Smooth muscle cell of the pulmonary artery (primary cell): ENCODE measurements around the gene SLC6A3. TPM values are rescaled to one million over a fixed set of nuclear protein-coding genes. Genes with fewer than 3 reads are reported as not detected.

ENCODE experiments used
- total RNA-seq: library from RNA; depleted of rRNA; stranded (reverse); fragments of >200 nt; gene quantifications from 2 replicates; pipeline ENCODE4 v1.2.3, GENCODE V29; 2014

Gene SLC6A3
- total RNA-seq = not detected in 2 replicates

GRCh38 chr5:1445313-1445688 is at the start of gene SLC6A3:
SLC6A3 (minus strand) TSS chr5:1445440; CDS start chr5:1443197, 2,243 bp downstream.

DNA sequence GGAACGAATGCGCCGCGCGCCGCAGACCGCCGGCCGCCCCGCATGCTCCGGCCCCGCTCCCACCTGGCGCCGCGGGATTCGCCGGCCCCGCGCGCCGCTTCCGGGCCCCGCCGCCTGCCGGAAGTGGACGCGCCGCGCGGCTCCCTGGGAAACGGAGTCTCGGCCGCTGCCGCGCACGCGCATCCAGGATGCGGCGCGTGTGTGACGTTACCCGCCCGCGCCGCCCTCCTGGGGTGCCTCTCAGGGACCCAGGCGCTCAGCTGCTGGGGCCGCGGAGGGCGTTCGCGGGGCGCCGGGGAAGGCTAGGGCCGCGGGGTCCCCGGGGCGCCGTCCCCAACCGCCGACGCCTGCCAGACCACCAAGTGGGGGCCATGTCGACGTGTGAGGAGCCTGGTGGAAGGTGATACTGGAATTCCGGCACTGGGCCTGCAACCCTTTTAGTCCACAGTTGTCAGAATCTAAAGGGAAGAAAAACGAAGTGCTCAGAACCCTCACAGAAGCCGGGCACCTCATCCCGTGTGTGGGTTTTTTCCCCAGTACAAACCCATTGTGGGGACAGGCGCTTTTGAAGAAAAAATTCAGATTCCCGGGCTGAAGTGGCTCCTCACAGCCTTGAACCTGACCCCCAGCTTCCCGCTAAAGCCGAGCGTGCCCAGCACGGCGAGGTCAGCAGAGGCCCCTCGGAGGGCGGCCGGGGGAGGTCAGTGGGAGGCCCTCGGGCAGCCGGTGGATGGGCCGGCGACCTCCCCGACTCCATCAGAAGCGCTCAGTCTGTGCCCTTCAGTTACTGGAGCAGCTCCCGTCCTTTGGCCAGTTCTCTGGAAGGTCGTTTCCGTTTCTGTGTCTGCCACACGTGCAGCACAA is 100.0 kb downstream of the SLC6A3 start, which contains the start of gene CLPTM1L:
Gene CLPTM1L, minus strand, starts transcription at position 125 of the 864 bp plus-strand sequence. CDS start 258 bp downstream, outside the sequence.

Other genes starting within 250 kb of the SLC6A3 start
- gene SLC6A19, start 243.8 kb downstream of the SLC6A3 start, total RNA-seq = not detected in 2 replicates
- gene SLC6A18, start 220.1 kb downstream of the SLC6A3 start, total RNA-seq = not detected in 2 replicates
- gene TERT, start 150.4 kb downstream of the SLC6A3 start, total RNA-seq = not detected in 2 replicates
- gene CLPTM1L, start 100.3 kb downstream of the SLC6A3 start, total RNA-seq = 341 and 425 TPM in 2 replicates
- gene LPCAT1, start 78.5 kb upstream of the SLC6A3 start, total RNA-seq = 78.8 and 103 TPM in 2 replicates